HCT116 (cell line): Measurements from ENCODE around the gene PIMREG. TPM values are rescaled to one million over a fixed set of nuclear protein-coding genes. Genes with fewer than 3 reads are reported as not detected.

Experiments
- ATAC-seq: fragments of 200-7000 bp; cut with Tn5 transposase; 2 replicates; pipeline ENCODE4 v1.9.1; 2020; ENCODE audit warnings: mild to moderate bottlenecking, moderate library complexity
- BruUV-seq: library from RNA; stranded (reverse); fragments of 400-500 nt; replicated peaks from 2 replicates; lab custom pipeline; 2021; lab: Mats Ljungman, UMichigan
- CTCF ChIA-PET: fragments of 300-600 bp; sonication (Branson Sonifier 250); formaldehyde crosslinking; loops from one replicate; lab custom pipeline; 2021; ENCODE audit warnings: antibody characterized with exemption; lab: Charles Lee
- POLR2A ChIA-PET: fragments of 300-600, 350-600 bp; sonication (Branson Sonifier 250); formaldehyde crosslinking; loops from one replicate; lab custom pipeline; 2021; ENCODE audit warnings: antibody characterized with exemption; lab: Charles Lee
- RAD21 ChIA-PET, 2 experiments: fragments of 300-600 bp; sonication (Branson Sonifier 250); formaldehyde crosslinking; loops; one replicate each; lab custom pipeline; 2023; ENCODE audit warnings: low total read pairs in 2 of 2; ENCODE audit not compliant: uncharacterized antibody in 2 of 2, unreplicated experiment in 2 of 2, low non-redundant PET in 1 of 2; lab: Charles Lee
- DNase-seq: peaks from one replicate; pipeline ENCODE4 v3.0.0-alpha.2; 2010; ENCODE audit warnings: low read depth, low spot score
- H2AFZ ChIP-seq: fragments of 200-600 bp; shearing (Covaris generic), sonication (generic); 2 replicates; pipeline ENCODE4 v1.6.1; 2017; ENCODE audit warnings: low read depth, mixed run types, mixed read lengths, antibody characterized with exemption, low read length; ENCODE audit not compliant: poor library complexity, severe bottlenecking
- H3K27ac ChIP-seq: 2 replicates; pipeline ENCODE4 v1.5.1; 2012; ENCODE audit warnings: low read depth, low read length
- H3K27me3 ChIP-seq: fragments of 200-600 bp; sonication (generic); 2 replicates; pipeline ENCODE4 v1.6.1; 2016; ENCODE audit warnings: mixed run types, low read length, mixed read lengths; ENCODE audit not compliant: insufficient read depth
- H3K36me3 ChIP-seq, 2 experiments: fragments of 200-500 bp in 1 of 2; fragments of 200-600 bp in 1 of 2; sonication (Bioruptor generic) in 1 of 2; sonication (generic) in 1 of 2; 2 replicates each; pipeline versions ENCODE4 v1.5.1 to v1.6.1; 2014 to 2016; ENCODE audit warnings: low read length in 2 of 2, inconsistent platforms in 1 of 2, mixed read lengths in 1 of 2, mixed run types in 1 of 2; ENCODE audit not compliant: insufficient read depth in 2 of 2, control insufficient read depth in 1 of 2
- H3K4me1 ChIP-seq, 2 experiments: fragments of 200-600 bp in 1 of 2; sonication (generic) in 1 of 2; 2 replicates each; pipeline versions ENCODE4 v1.5.1 to v1.6.1; 2012 to 2017; ENCODE audit warnings: low read length in 2 of 2, inconsistent platforms in 1 of 2, mild to moderate bottlenecking in 1 of 2, mixed read lengths in 1 of 2, mixed run types in 1 of 2, moderate library complexity in 1 of 2; ENCODE audit not compliant: insufficient read depth in 2 of 2, control insufficient read depth in 1 of 2
- H3K4me2 ChIP-seq: fragments of 200-600 bp; sonication (generic); 2 replicates; pipeline ENCODE4 v1.6.1; 2017; ENCODE audit warnings: mixed run types, low read length, mixed read lengths
- H3K4me3 ChIP-seq, 2 experiments: fragments of 200-600 bp in 1 of 2; sonication (generic) in 1 of 2; replicated peaks in 1 of 2; 2 replicates each; pipeline ENCODE4 v1.5.1; 2011 to 2016; ENCODE audit warnings: low read length in 2 of 2, control low read depth in 1 of 2, low read depth in 1 of 2, mild to moderate bottlenecking in 1 of 2, mixed read lengths in 1 of 2, mixed run types in 1 of 2
- H3K79me2 ChIP-seq: fragments of 200-600 bp; sonication (generic); 2 replicates; pipeline ENCODE4 v1.6.1; 2017; ENCODE audit warnings: mild to moderate bottlenecking, mixed run types, low read length, moderate library complexity, mixed read lengths; ENCODE audit not compliant: insufficient read depth
- H3K9ac ChIP-seq: fragments of 200-600 bp; sonication (generic); 2 replicates; pipeline ENCODE4 v1.6.1; 2016; ENCODE audit warnings: low read length, mixed read lengths
- H3K9me2 ChIP-seq: fragments of 200-600 bp; sonication (generic), shearing (Covaris generic); 2 replicates; pipeline ENCODE4 v1.6.1; 2017; ENCODE audit warnings: mixed run types, mild to moderate bottlenecking, moderate library complexity; ENCODE audit not compliant: insufficient read depth
- H3K9me3 ChIP-seq, 2 experiments: fragments of 200-500 bp in 1 of 2; fragments of 200-600 bp in 1 of 2; sonication (Bioruptor generic) in 1 of 2; sonication (generic) in 1 of 2; 2 replicates each; pipeline ENCODE4 v1.6.1; 2014 to 2017; ENCODE audit warnings: low read length in 2 of 2, mixed read lengths in 2 of 2, inconsistent platforms in 1 of 2, low read depth in 1 of 2, mild to moderate bottlenecking in 1 of 2, mixed run types in 1 of 2, moderate library complexity in 1 of 2; ENCODE audit not compliant: control insufficient read depth in 1 of 2, insufficient read depth in 1 of 2
- H4K20me1 ChIP-seq: fragments of 200-600 bp; sonication (generic), shearing (Covaris generic); 2 replicates; pipeline ENCODE4 v1.6.1; 2017; ENCODE audit warnings: mixed run types, mild to moderate bottlenecking, moderate library complexity; ENCODE audit not compliant: insufficient read depth
- ATF3 ChIP-seq: IDR thresholded peaks from 2 replicates; pipeline ENCODE4 v1.6.1; 2012
- CBX3 ChIP-seq: IDR thresholded peaks from 2 replicates; pipeline ENCODE4 v1.6.1; 2012; ENCODE audit warnings: low read depth
- CEBPB ChIP-seq: IDR thresholded peaks from 2 replicates; pipeline ENCODE4 v1.6.1; 2012; ENCODE audit warnings: low read depth
- ELF1 ChIP-seq: IDR thresholded peaks from 2 replicates; pipeline ENCODE4 v1.6.1; 2012; ENCODE audit warnings: low read depth, borderline replicate concordance
- EZH2 ChIP-seq: fragments of 200-600 bp; sonication (generic); IDR thresholded peaks from 2 replicates; pipeline ENCODE4 v1.6.1; 2017; ENCODE audit warnings: antibody characterized with exemption, mixed run types
- FOSL1 ChIP-seq: IDR thresholded peaks from 2 replicates; pipeline ENCODE4 v1.6.1; 2012; ENCODE audit warnings: low read depth
- MAX ChIP-seq: IDR thresholded peaks from 2 replicates; pipeline ENCODE4 v1.6.1; 2012
- POLR2A ChIP-seq: IDR thresholded peaks from 2 replicates; pipeline ENCODE4 v1.7.0; 2011; ENCODE audit warnings: borderline replicate concordance; ENCODE audit not compliant: insufficient read depth, insufficient read length; ENCODE audit errors: extremely low read depth
- RAD21 ChIP-seq: IDR thresholded peaks from 2 replicates; pipeline ENCODE4 v1.6.1; 2012; ENCODE audit warnings: low read depth, mild to moderate bottlenecking
- SIN3A ChIP-seq: IDR thresholded peaks from 2 replicates; pipeline ENCODE4 v1.6.1; 2012; ENCODE audit warnings: low read depth
- SP1 ChIP-seq: IDR thresholded peaks from 2 replicates; pipeline ENCODE4 v1.6.1; 2012; ENCODE audit warnings: low read depth
- TCF7L2 ChIP-seq: IDR thresholded peaks from 2 replicates; pipeline ENCODE4 v1.7.0; 2011; ENCODE audit warnings: borderline replicate concordance, inconsistent platforms; ENCODE audit not compliant: insufficient read depth, insufficient read length; ENCODE audit errors: extremely low read depth
- YY1 ChIP-seq: IDR thresholded peaks from 2 replicates; pipeline ENCODE4 v1.6.1; 2011; ENCODE audit warnings: low read length, low read depth, moderate library complexity, mild to moderate bottlenecking; ENCODE audit not compliant: insufficient replicate concordance; ENCODE audit errors: extremely low read depth
- ZBTB33 ChIP-seq: IDR thresholded peaks from 2 replicates; pipeline ENCODE4 v1.6.1; 2011; ENCODE audit warnings: mild to moderate bottlenecking, low read length, moderate library complexity; ENCODE audit not compliant: insufficient replicate concordance; ENCODE audit errors: extremely low read depth
- ZFX ChIP-seq: fragments of 450-650 bp; IDR thresholded peaks from 2 replicates; pipeline ENCODE4 v1.6.1; 2017
- ZNF274 ChIP-seq: fragments of 200-500 bp; sonication (Bioruptor generic); IDR thresholded peaks from 2 replicates; pipeline ENCODE4 v1.6.1; 2014; ENCODE audit warnings: mild to moderate bottlenecking, low read depth, low read length, inconsistent platforms
- intact Hi-C: fragments of 100-400 bp; cut with micrococcal nuclease; formaldehyde crosslinking; loops from 2 replicates; pipeline ENCODE4 v1.10.0; 2022
- total RNA-seq: library from RNA; stranded (reverse); gene quantifications from one replicate; pipeline ENCODE4 v1.2.1, GENCODE V29; 2021; ENCODE audit not compliant: unreplicated experiment
- TF ChIP-seq, protein P1 (sequence below): IDR thresholded peaks from 2 replicates; pipeline ENCODE4 v1.6.1; 2012; ENCODE audit warnings: low read depth

PIMREG gene
- total RNA-seq, 1 experiment from 2014 or later = 57.0 TPM

GRCh38 chr17:6498901-6499540, 54.8 kb downstream of the PIMREG start:
- H3K36me3 ChIP-seq = no peaks in the 10 kb centered on the region
- no peak overlapping the region for H3K4me3 ChIP-seq
- H3K4me1 ChIP-seq = no peaks in the 10 kb centered on the region
- intact Hi-C loops = no loop called here
- no peak overlapping the region for H3K9ac ChIP-seq
- ChIA-PET CTCF (no interaction called here), POLR2A (no interaction called here), RAD21 (no interaction called here)
- H3K9me3 ChIP-seq = no peaks in the 10 kb centered on the region
- H3K79me2 ChIP-seq = no peaks in the 10 kb centered on the region
- no TSS peak for BruUV-seq
- no peak overlapping the region for H2AFZ ChIP-seq
- ATAC-seq = no peak
- H4K20me1 ChIP-seq = no peaks in the 10 kb centered on the region
- H3K27me3 ChIP-seq = no peaks in the 10 kb centered on the region
- no peaks in the 10 kb centered on the region for H3K9me2 ChIP-seq
- no peak for TF ChIP-seq TCF7L2
- TF ChIP-seq SIN3A = no peak
- no peak for TF ChIP-seq MAX
- TF ChIP-seq, protein P1, sequence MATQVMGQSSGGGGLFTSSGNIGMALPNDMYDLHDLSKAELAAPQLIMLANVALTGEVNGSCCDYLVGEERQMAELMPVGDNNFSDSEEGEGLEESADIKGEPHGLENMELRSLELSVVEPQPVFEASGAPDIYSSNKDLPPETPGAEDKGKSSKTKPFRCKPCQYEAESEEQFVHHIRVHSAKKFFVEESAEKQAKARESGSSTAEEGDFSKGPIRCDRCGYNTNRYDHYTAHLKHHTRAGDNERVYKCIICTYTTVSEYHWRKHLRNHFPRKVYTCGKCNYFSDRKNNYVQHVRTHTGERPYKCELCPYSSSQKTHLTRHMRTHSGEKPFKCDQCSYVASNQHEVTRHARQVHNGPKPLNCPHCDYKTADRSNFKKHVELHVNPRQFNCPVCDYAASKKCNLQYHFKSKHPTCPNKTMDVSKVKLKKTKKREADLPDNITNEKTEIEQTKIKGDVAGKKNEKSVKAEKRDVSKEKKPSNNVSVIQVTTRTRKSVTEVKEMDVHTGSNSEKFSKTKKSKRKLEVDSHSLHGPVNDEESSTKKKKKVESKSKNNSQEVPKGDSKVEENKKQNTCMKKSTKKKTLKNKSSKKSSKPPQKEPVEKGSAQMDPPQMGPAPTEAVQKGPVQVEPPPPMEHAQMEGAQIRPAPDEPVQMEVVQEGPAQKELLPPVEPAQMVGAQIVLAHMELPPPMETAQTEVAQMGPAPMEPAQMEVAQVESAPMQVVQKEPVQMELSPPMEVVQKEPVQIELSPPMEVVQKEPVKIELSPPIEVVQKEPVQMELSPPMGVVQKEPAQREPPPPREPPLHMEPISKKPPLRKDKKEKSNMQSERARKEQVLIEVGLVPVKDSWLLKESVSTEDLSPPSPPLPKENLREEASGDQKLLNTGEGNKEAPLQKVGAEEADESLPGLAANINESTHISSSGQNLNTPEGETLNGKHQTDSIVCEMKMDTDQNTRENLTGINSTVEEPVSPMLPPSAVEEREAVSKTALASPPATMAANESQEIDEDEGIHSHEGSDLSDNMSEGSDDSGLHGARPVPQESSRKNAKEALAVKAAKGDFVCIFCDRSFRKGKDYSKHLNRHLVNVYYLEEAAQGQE = no peak
- TF ChIP-seq CEBPB = no peak
- TF ChIP-seq CBX3 = no peak
- TF ChIP-seq POLR2A = no peak
- TF ChIP-seq ELF1 = no peak
- no peak for TF ChIP-seq ZBTB33
- TF ChIP-seq ZNF274 = no peak
- no peak for TF ChIP-seq ATF3
- TF ChIP-seq FOSL1 = no peak
- TF ChIP-seq EZH2 = no peak
- TF ChIP-seq YY1 = no peak
- TF ChIP-seq RAD21 = no peak
- TF ChIP-seq ZFX = no peak
- TF ChIP-seq SP1 = no peak
- DNase-seq = no peak
- H3K4me2 ChIP-seq = no peak overlapping the region
- no peak overlapping the region for H3K27ac ChIP-seq
